ENCODE measurements around the gene KLF1.

Gene KLF1

GRCh38 chr19:12838182-12838885 is 48.7 kb downstream of the KLF1 start, which contains the start of gene MAST1:
Gene MAST1 (plus strand): TSS chr19:12838515. CDS start chr19:12838573, 58 bp downstream.
- DNase-seq (ENCODE audit: low spot score): peak; percentile 65

- DNase-seq (ENCODE audit: low spot score): no peak
Observed at GRCh38 chr19:12837225-12837624, 49.8 kb downstream of the KLF1 start.

GRCh38 chr19:12836529-12836863 is 50.5 kb downstream of the KLF1 start:
- no peak for DNase-seq (ENCODE audit: low spot score)

- DNase-seq (ENCODE audit: low spot score): peak; percentile 45
Observed at GRCh38 chr19:12834976-12835757, 51.8 kb downstream of the KLF1 start.

GRCh38 chr19:12834566-12834943 is 52.4 kb downstream of the KLF1 start, which contains the start of gene RTBDN:
Gene RTBDN (minus strand): TSS chr19:12834579. CDS start chr19:12829979, 4,600 bp downstream.
- DNase-seq (ENCODE audit: low spot score): no peak
